Central memory CD8-positive, alpha-beta T cell (primary cell): ENCODE measurements around the gene TAS2R41.

Experiments used
- ATAC-seq: fragments of 150-1000 bp; cut with Tn5 transposase; replicated peaks from 2 replicates; pipeline ENCODE4 v1.10.0; 2022; ENCODE audit warnings: mild to moderate bottlenecking, moderate FRiP score, moderate number of reproducible peaks; ENCODE audit not compliant: poor library complexity, severe bottlenecking; ENCODE audit errors: extremely low read depth
- DNase-seq, 2 donors: peaks; one replicate each; pipeline ENCODE4 v3.0.0; 2021; ENCODE audit warnings: low spot score in 2 of 2
- H3K27ac Mint-ChIP-seq: one replicate; pipeline ENCODE4 v1.8.0; 2022; ENCODE audit warnings: low read depth, mild to moderate bottlenecking, moderate library complexity, mixed read lengths
- H3K27me3 Mint-ChIP-seq: one replicate; pipeline ENCODE4 v1.8.0; 2022; ENCODE audit warnings: mixed read lengths
- H3K36me3 Mint-ChIP-seq: one replicate; pipeline ENCODE4 v1.8.0; 2022; ENCODE audit warnings: mild to moderate bottlenecking, moderate library complexity, mixed read lengths; ENCODE audit not compliant: insufficient read depth
- H3K4me1 Mint-ChIP-seq: one replicate; pipeline ENCODE4 v1.8.0; 2022; ENCODE audit warnings: mixed read lengths
- H3K4me3 Mint-ChIP-seq: one replicate; pipeline ENCODE4 v1.8.0; 2022; ENCODE audit warnings: mild to moderate bottlenecking, moderate library complexity, mixed read lengths
- H3K9me3 Mint-ChIP-seq: one replicate; pipeline ENCODE4 v1.8.0; 2022; ENCODE audit warnings: mixed read lengths

Gene TAS2R41

DNA sequence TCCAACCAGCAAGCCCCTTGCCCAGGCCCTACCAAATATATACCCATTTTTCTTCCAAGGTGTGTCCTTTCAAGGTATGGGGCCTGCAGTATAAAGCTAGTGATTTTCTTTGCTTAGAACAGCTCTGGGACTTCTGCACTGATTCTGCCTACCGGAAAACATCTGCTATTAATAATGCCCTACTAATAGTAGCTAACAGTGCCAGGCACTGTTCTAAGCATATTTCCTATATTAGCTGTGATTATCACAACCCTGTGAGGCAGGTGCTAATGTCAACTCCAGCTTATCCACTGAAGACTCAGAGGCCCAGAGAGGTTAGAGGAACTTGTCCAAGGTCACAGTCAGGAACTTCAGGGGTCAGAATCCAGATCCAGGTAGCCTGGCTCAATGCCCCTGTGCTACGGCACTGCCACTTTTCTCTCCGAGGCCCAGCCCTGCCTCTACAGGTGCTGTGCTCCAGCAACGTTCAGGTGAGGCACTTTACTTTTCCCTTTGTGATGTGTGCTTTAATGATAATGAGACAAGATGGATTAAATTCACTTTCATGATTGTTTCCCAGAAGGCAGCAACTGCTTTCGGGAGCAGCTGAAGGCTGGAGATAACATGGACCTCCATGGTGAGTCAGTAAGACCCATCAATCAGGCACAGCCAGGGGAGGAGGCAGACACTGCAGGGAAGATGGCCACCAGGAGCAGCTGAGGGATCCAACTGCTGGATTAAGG lies 26.7 kb downstream of the TAS2R41 start:
- Mint-ChIP-seq H3K27ac (no peak overlapping the region), H3K4me1 (no peaks in the 10 kb centered on the region), H3K27me3 (no peaks in the 10 kb centered on the region), H3K4me3 (no peak overlapping the region), H3K36me3 (no peaks in the 10 kb centered on the region), H3K9me3 (no peaks in the 10 kb centered on the region)
- DNase-seq (no peak), ATAC-seq (no peak)

DNA sequence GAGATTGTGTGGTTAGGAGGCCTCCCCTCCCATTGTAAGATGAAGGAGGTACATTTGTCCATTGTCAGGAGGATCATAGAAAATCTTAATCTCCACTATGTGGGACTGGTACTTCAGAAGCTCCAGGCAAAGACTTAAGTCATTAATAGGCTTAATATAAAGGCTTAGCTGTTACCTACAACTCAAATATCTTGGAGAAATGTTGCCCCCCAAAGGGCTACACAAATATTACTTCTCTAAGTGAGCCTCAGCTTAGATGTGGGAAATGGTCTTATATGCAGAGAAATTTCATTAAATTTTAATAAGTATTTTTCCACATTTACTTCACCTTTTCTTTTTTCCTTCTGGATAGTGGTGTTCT lies 27.2 kb downstream of the TAS2R41 start:
- Mint-ChIP-seq H3K27ac (no peak overlapping the region), H3K27me3 (no peaks in the 10 kb centered on the region), H3K4me1 (no peaks in the 10 kb centered on the region), H3K36me3 (no peaks in the 10 kb centered on the region), H3K9me3 (no peaks in the 10 kb centered on the region), H3K4me3 (no peak overlapping the region)
- ATAC-seq (no peak), DNase-seq (no peak)

DNA sequence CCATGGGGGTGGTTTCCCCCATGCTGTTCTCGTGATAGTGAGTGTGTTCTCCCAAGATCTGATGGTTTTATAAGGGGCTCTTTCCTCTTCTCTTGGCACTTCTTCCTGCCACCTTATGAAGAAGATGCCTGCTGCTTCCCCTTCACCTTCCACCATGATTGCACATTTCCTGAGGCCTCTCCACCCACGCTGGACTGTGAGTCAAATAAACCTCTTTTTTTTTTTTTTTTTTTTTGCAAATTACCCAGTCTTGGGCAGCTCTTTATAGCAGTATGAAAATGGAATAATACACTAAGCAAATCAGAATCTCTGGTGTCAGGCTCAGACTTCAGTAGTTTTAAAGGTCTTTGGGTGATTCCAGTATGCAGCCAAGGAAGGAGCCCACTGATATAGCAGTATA lies 28.2 kb downstream of the TAS2R41 start:
- no peaks in the 10 kb centered on the region for H3K4me1 Mint-ChIP-seq
- H3K9me3 Mint-ChIP-seq = no peaks in the 10 kb centered on the region
- no peak overlapping the region for H3K4me3 Mint-ChIP-seq
- no peak for DNase-seq
- no peaks in the 10 kb centered on the region for H3K36me3 Mint-ChIP-seq
- no peak overlapping the region for H3K27ac Mint-ChIP-seq
- ATAC-seq = no peak
- H3K27me3 Mint-ChIP-seq = no peaks in the 10 kb centered on the region

DNA sequence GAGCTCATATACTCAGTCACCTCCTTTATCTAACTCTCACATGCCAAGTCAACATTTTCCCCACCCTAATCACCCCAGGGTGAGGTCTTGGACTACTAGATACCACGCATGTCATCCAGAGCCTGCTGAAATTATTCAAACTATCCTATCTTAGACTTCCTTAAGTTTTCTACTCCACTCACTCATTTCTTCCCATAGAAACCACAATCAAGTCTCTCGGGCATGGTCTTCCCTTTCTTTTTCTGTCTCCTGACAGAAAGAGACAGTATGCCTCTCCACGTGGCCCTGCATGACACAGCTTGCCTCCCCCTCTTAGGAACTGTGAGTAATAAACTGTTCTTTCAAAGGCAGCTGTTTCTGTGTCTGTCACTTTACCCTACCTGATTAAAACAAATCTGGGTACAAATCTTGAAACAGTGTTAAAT lies 29.4 kb downstream of the TAS2R41 start:
- ATAC-seq = no peak

DNA sequence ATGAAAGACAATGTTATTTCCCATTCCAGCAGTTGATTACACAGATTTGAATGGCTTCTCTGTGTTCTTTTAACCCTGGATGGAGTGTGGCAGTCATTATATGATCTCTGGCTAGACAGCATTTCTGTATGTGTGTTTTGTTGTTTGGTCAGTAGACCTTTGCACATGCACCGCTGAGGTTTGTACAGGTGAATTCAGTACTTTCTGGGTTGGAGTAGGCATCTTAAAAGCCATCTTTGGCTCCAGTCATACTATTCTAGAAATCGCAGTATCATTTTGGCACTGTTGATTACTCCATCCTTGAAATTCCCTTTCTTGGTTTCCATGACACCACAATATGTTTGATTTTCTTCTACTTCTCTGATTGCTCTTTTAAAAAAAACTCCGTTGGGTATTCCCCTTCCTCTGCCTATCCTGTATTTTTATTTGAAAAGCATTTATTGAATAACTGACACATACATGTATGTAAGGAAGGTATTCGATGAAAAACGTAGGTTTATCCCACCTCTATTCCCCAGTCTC lies 29.9 kb downstream of the TAS2R41 start:
- DNase-seq = no peak
- Mint-ChIP-seq H3K4me1 (no peaks in the 10 kb centered on the region), H3K27me3 (no peaks in the 10 kb centered on the region), H3K9me3 (no peaks in the 10 kb centered on the region), H3K4me3 (no peak overlapping the region), H3K27ac (no peak overlapping the region), H3K36me3 (no peaks in the 10 kb centered on the region)
- ATAC-seq = no peak

More for the DNA sequence above, 29.4 kb downstream of the TAS2R41 start:
- no peak for DNase-seq
- Mint-ChIP-seq H3K4me3 (no peak overlapping the region), H3K36me3 (no peaks in the 10 kb centered on the region), H3K27ac (no peak overlapping the region), H3K9me3 (no peaks in the 10 kb centered on the region), H3K27me3 (no peaks in the 10 kb centered on the region), H3K4me1 (no peaks in the 10 kb centered on the region)

DNA sequence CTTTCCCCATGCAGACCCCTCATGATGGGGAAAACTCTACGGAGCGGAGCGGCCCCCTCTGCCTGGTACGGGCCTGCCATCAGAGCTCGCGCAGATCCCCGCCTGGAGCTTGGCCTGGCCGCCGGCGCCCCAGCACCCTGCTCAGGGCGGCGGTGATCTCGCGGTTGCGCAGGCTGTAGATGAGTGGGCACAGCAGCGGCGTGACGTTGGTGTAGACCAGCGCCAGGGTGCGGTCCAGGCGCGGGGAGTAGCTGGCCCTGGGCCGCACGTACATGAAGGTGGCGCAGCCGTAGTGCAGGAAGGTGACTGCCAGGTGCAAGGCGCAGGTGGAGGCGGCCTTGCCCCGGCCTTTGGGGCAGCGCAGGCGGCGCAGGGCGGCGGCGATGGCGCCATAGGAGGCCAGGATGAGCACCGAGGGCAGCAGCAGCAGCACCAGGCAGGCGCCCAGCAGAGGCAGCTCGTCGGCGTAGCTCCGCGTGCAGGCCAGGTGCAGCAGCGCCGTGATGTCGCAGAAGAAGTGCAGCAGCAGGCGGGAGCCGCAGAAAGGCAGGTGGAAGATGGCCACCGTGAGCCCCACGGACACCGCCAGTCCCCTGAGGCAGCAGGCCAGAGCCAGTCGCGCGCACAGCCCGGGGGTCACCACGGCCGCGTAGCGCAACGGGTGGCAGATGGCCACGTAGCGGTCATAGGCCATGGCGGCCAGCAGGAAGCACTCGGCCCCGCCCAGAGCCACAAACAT lies 33.4 kb downstream of the TAS2R41 start:
- no peaks in the 10 kb centered on the region for H3K36me3 Mint-ChIP-seq
- H3K4me3 Mint-ChIP-seq = no peak overlapping the region
- DNase-seq (no peak), ATAC-seq (no peak)
- H3K27ac Mint-ChIP-seq = no peak overlapping the region
- H3K27me3 Mint-ChIP-seq = peaks cover 28% of the 10 kb centered on the region
- no peaks in the 10 kb centered on the region for H3K4me1 Mint-ChIP-seq
- no peaks in the 10 kb centered on the region for H3K9me3 Mint-ChIP-seq

DNA sequence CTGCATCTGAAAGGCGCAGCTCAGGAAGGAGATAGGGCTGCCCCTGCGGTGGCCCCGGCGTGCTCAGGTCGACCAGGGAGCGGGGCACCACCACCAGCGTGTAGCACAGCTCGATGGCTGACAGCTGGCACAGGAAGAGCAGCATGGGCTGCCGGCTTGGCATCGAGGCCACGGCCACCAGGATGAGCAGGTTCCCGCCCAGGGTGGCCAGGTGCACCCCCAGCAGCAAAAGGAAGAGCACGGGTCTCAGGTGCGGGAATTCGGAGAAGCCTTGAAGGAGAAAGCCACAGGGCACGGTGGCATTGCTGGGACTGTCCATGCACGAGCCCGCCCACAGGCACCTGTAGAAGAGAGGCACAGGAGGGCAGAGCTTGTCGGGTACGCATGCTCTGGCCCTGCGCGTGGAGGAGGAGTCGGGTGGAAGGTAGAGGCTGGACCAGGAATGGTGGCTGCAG lies 33.9 kb downstream of the TAS2R41 start:
- Mint-ChIP-seq H3K27ac (no peak overlapping the region), H3K4me1 (no peaks in the 10 kb centered on the region), H3K9me3 (no peaks in the 10 kb centered on the region), H3K27me3 (peaks cover 34% of the 10 kb centered on the region), H3K36me3 (no peaks in the 10 kb centered on the region), H3K4me3 (no peak overlapping the region)
- DNase-seq = no peak
- ATAC-seq = no peak

DNA sequence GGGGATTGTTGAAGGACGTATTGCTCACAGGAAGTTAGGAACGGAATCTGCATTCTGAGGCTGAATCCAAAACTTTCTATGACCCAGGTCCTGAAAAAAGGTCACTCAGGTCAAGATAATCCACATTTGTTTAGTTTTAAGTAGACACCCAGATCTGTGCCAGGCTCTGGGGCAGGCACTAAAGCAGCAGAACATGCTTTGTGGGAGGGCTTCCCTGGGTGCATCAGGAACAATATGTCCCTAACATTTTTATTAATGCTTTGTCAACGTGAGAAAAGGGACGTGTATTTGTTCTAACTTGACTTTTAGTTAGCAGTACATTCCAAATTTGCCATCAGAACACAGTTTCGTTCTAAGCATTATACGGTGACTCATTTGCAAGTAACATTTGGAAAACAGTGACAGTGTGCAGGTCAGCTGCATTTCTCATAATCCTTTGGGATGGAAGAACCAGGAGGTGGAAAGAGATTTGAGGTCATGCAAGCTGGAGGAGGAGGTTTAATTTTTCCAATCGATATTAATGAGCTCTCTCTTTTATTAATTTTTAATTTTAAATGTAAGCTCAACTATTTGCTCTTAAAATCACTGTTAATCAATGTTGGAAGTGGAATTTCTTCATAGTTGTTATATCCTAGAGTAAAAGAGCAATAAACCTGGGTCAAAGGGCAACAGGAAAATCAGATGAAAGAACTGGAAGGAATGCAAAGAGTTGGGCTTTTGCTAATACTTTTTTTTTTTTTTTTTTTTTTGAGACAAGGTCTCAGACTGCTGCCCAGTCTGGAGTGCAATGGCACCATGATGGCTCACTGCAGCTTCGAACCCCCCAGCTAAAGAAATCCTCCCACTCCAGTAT lies 35.0 kb downstream of the TAS2R41 start:
- Mint-ChIP-seq H3K27ac (no peak overlapping the region), H3K4me3 (no peak overlapping the region), H3K27me3 (peaks cover 45% of the 10 kb centered on the region), H3K36me3 (no peaks in the 10 kb centered on the region), H3K4me1 (no peaks in the 10 kb centered on the region), H3K9me3 (no peaks in the 10 kb centered on the region)
- DNase-seq (no peak), ATAC-seq (no peak)

DNA sequence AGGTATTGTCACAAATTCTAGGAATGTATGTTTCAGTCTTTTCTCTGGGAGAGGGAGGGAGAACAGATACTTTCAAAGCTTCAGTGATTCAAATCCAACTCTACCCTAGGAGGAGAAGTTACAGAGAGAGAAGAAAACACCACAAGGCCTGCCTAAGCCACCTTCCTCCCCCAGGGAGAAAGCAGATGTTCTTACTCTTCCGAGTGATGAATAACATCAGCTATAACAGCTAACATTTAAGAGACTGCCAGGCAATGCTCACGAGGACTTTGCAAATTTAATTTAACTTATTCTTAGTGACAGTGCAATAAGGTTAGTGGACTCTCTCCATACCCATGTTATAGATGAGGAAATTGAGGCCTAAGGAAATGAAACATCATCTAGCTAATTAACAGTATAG lies 36.8 kb downstream of the TAS2R41 start:
- Mint-ChIP-seq H3K27me3 (peaks cover 52% of the 10 kb centered on the region), H3K4me3 (no peak overlapping the region), H3K4me1 (no peaks in the 10 kb centered on the region), H3K9me3 (no peaks in the 10 kb centered on the region), H3K27ac (no peak overlapping the region), H3K36me3 (no peaks in the 10 kb centered on the region)
- DNase-seq (no peak), ATAC-seq (no peak)

DNA sequence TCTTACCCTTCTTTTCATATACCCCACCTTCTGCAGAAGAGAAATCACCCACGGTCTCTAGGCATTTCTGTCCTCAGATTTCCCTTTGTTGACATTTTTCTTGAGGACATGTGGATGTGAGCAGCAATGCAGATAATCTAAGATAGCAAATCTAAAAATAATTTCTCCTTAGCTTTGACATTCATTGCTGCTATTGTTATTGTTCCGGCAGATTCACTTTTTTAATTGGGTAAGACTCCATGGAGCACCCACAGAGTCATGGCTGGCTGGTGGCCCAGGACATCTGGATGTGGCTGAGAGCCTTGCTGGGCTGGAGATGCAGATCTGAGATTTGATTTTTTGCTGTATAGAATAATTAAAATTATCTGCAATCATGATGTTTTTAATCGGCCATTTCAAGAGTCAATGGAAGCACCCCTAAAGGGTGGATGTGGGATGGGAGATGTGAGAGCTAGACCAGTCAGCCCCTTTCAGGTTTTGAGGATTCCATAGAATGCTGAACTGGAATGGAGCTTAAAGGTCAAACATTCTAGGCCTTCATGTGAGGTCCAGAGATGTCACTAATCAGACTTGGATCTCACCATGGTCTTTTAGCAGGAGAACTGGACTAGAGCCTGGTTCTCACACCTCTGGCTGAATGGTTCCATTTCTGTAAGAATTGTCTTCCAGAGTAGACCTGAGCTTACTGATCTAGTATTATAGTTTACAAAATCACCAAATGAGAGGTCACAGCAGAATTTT lies 37.5 kb downstream of the TAS2R41 start:
- DNase-seq = no peak
- H3K9me3 Mint-ChIP-seq = no peaks in the 10 kb centered on the region

DNA sequence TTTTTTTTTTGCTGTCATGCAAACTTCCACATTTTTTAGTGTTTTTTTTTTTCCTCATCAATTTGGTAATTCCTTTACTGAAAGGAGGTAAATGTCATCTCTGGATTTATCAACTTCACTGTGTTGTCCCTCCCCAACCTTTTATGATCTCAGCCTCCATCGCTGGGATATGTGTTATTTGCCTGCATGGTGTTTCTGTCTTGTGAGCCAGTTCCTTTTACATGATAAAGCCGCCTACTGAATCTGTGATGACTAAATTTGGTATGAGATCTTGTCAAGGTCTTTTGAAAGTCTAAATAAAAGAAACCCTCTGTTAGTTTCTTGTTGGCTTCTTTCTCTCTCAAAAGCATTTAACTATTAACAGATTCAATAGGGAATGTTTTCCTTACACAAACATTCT lies 39.3 kb downstream of the TAS2R41 start:
- Mint-ChIP-seq H3K27ac (no peak overlapping the region), H3K9me3 (no peaks in the 10 kb centered on the region), H3K4me3 (no peak overlapping the region), H3K4me1 (no peaks in the 10 kb centered on the region), H3K27me3 (peaks cover 71% of the 10 kb centered on the region), H3K36me3 (no peaks in the 10 kb centered on the region)
- DNase-seq (no peak), ATAC-seq (no peak)

More for the DNA sequence above, 37.5 kb downstream of the TAS2R41 start:
- Mint-ChIP-seq H3K4me3 (no peak overlapping the region), H3K4me1 (no peaks in the 10 kb centered on the region), H3K27ac (no peak overlapping the region), H3K36me3 (no peaks in the 10 kb centered on the region), H3K27me3 (peaks cover 59% of the 10 kb centered on the region)
- no peak for ATAC-seq

DNA sequence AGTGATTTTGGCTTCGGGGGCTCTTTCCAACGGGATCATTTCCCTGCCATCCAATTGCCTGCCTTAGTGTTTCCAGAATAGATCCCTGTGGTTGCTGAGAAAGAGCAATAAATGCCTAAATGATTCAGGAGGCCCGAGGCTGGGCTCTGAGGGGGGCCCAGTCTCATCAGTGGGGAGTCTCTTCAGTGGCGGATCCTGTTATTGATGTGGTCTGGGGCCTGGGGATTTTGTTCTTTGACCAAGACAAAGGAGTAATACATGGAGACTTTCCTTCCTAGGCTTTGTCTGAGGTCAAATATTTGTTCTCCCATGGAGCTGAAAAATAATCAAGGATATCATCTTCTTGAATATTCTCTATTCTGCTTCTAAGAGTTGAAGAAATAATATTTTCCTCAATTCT lies 40.8 kb downstream of the TAS2R41 start:
- Mint-ChIP-seq H3K27ac (no peak overlapping the region), H3K27me3 (peaks cover 68% of the 10 kb centered on the region), H3K36me3 (no peaks in the 10 kb centered on the region), H3K4me3 (no peak overlapping the region), H3K4me1 (no peaks in the 10 kb centered on the region), H3K9me3 (no peaks in the 10 kb centered on the region)
- DNase-seq (no peak), ATAC-seq (no peak)
